Suprapubic skin (tissue), 4 donors: Measurements from ENCODE around the gene TBC1D2B. TPM values are rescaled to one million over a fixed set of nuclear protein-coding genes. Genes with fewer than 3 reads are reported as not detected.
A peak's percentile ranks its signal among the peaks of the same experiment; 100 is the strongest.

Source experiments
- DNase-seq, 2 donors: peaks; one replicate each; pipeline ENCODE4 v3.0.0-alpha.2; 2019; ENCODE audit warnings: low spot score in 2 of 2
- H3K27ac ChIP-seq: fragments of 200-600 bp; sonication (generic); one replicate; pipeline ENCODE4 v1.5.1; 2019
- H3K27me3 ChIP-seq: fragments of 200-600 bp; sonication (generic); one replicate; pipeline ENCODE4 v1.5.1; 2019
- H3K36me3 ChIP-seq: fragments of 200-600 bp; sonication (generic); one replicate; pipeline ENCODE4 v1.5.1; 2019
- H3K4me1 ChIP-seq: fragments of 200-600 bp; sonication (generic); one replicate; pipeline ENCODE4 v1.5.1; 2019
- H3K4me3 ChIP-seq: fragments of 200-600 bp; sonication (generic); one replicate; pipeline ENCODE4 v1.5.1; 2019; ENCODE audit warnings: mild to moderate bottlenecking
- H3K9me3 ChIP-seq: fragments of 200-600 bp; sonication (generic); one replicate; pipeline ENCODE4 v1.5.1; 2019
- EP300 ChIP-seq: sonication (generic); formaldehyde crosslinking; IDR thresholded peaks from one replicate; pipeline ENCODE4 v1.6.1; 2017; ENCODE audit warnings: antibody characterized with exemption
- POLR2A ChIP-seq, 2 donors: fragments of 450-650 bp; IDR thresholded peaks; one replicate each; pipeline ENCODE4 v1.6.1; 2017; ENCODE audit warnings: antibody characterized with exemption in 2 of 2, mild to moderate bottlenecking in 2 of 2, moderate library complexity in 2 of 2
- POLR2AphosphoS5 ChIP-seq, 3 donors: sonication (generic); formaldehyde crosslinking; IDR thresholded peaks; one replicate each; pipeline ENCODE4 v1.6.1; 2017; ENCODE audit warnings: antibody characterized with exemption in 3 of 3
- WGBS: methylation state at CpG from one replicate; pipeline ENCODE4 v1.1.5; 2018; 5-methylcytosine and 5-hydroxymethylcytosine counted together
- total RNA-seq, 4 donors: library from RNA; depleted of rRNA; stranded (reverse); fragments of >200 nt; gene quantifications; one replicate each; pipeline ENCODE4 v1.1.0, GENCODE V29; 2016
- TF ChIP-seq, protein P1 (sequence below), 2 donors: fragments of 200-600 bp in 1 of 2; fragments of 450-650 bp in 1 of 2; sonication (generic) in 1 of 2; IDR thresholded peaks; one replicate each; pipeline ENCODE4 v1.5.1; 2016 to 2019; ENCODE audit warnings: antibody characterized with exemption in 2 of 2, mild to moderate bottlenecking in 1 of 2, moderate library complexity in 1 of 2

The TBC1D2B gene
- total RNA-seq, 4 donors from 2014 or later: 27.9 to 126 (median 41.5) TPM

DNA sequence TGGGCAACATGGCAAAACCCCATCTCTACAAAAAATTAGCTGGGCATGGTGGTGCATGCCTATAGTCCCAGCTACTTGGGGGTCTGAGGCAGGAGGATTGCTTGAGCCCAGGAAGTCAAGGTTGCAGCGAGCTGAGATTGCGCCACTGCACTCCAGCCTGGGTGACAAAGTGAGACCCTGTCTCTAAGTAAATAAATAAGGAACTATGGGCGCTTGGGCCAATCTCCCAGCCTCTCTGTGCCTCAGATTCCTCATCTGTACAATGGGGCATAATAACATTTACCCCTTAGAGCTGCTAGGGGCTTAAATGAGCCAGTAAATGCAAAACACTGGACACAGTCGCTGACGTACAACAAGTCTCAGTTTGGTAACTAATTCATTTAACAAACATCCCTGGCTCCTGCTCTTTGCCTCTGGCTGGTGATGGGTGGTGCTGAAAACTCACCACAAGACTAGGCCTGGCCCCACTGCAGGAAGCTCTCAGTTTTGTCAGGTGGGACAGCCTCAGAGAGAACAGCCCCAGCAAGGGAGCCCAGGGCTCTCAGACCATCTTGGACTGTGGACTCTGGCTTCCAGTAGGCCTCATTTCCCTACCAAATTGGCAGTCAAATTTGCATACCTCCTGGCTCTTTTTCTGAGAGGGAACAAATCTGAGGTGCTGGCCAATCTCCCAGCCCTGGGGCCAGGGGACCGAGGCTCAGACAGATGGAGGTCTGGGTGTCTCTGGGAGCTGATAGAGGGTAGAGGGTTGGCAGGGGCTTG, 6.4 kb upstream of the TBC1D2B start:
- Histone ChIP-seq H3K36me3 (no peaks in the 10 kb centered on the region), H3K4me3 (no peak overlapping the region), H3K27ac (no peak overlapping the region), H3K9me3 (no peaks in the 10 kb centered on the region), H3K27me3 (no peaks in the 10 kb centered on the region), H3K4me1 (peaks cover 14% of the 10 kb centered on the region)
- DNase-seq: peak in 1 of 2 donors; percentile 41
- WGBS: 93% methylated on average over 5 of the region's 6 CpGs
- TF ChIP-seq POLR2A (IDR thresholded peaks at IDR 0.05): no peak
- TF ChIP-seq, protein P1, sequence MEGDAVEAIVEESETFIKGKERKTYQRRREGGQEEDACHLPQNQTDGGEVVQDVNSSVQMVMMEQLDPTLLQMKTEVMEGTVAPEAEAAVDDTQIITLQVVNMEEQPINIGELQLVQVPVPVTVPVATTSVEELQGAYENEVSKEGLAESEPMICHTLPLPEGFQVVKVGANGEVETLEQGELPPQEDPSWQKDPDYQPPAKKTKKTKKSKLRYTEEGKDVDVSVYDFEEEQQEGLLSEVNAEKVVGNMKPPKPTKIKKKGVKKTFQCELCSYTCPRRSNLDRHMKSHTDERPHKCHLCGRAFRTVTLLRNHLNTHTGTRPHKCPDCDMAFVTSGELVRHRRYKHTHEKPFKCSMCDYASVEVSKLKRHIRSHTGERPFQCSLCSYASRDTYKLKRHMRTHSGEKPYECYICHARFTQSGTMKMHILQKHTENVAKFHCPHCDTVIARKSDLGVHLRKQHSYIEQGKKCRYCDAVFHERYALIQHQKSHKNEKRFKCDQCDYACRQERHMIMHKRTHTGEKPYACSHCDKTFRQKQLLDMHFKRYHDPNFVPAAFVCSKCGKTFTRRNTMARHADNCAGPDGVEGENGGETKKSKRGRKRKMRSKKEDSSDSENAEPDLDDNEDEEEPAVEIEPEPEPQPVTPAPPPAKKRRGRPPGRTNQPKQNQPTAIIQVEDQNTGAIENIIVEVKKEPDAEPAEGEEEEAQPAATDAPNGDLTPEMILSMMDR (IDR thresholded peaks at IDR 0.05): no peak
- TF ChIP-seq POLR2AphosphoS5 (IDR thresholded peaks at IDR 0.05): no peak
- no peak for TF ChIP-seq EP300

DNA sequence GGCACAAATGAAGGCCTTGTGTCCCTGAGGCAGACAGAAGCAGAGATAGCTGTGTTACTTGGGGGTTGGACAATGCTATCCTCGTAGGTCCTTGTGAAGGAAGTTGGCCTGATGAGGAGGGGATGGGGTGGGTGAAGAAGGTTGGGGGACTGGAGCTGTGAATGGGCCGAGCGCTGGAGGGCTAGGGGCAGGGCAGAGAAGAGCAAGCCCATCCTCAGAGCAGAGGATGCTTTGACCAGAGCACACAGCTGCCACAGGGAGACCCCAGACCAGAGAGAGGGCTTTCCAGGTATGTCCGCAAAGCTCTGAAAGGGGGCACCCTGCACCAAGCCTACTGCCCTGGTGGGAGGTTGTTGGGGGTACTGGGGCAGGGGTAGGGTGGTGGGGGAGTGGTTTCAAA, 5.7 kb upstream of the TBC1D2B start:
- no peak overlapping the region for H3K27ac ChIP-seq
- peaks cover 14% of the 10 kb centered on the region for H3K4me1 ChIP-seq
- TF ChIP-seq, protein P1 (IDR thresholded peaks at IDR 0.05): no peak
- TF ChIP-seq POLR2AphosphoS5 (IDR thresholded peaks at IDR 0.05) (no peak), POLR2A (IDR thresholded peaks at IDR 0.05) (no peak)
- DNase-seq: peak in 1 of 2 donors; percentile 44
- WGBS: 98% methylated on average over 4 of the region's 4 CpGs
- no peaks in the 10 kb centered on the region for H3K27me3 ChIP-seq
- no peaks in the 10 kb centered on the region for H3K9me3 ChIP-seq
- no peaks in the 10 kb centered on the region for H3K36me3 ChIP-seq
- no peak overlapping the region for H3K4me3 ChIP-seq

DNA sequence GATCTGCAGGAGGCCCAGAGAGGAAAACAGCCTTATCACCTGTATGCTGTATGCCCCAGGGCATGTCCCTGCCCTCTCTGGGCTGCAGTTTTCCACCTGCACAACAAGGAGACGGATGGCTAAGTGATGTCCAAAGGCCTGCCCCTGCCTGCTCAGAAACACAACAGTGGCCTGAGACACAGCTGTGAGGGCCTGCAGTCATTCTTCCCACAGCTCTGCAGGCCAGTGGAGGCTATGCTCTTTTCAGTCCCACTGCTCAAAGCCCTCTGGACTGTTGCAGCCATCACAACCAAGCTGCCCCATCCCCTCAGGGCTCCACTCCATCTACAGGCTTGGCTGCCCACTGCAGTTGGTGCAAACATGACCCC, 5.2 kb upstream of the TBC1D2B start:
- WGBS: 100% methylated on average over 1 of the region's 1 CpG
- DNase-seq: peak in 1 of 2 donors; percentile 54
- Histone ChIP-seq H3K27me3 (no peaks in the 10 kb centered on the region), H3K4me3 (no peak overlapping the region), H3K4me1 (peaks cover 18% of the 10 kb centered on the region), H3K27ac (no peak overlapping the region), H3K9me3 (no peaks in the 10 kb centered on the region), H3K36me3 (no peaks in the 10 kb centered on the region)
- no peak for TF ChIP-seq POLR2AphosphoS5 (IDR thresholded peaks at IDR 0.05)
- TF ChIP-seq, protein P1 (IDR thresholded peaks at IDR 0.05): no peak
- TF ChIP-seq EP300: no peak
- no peak for TF ChIP-seq POLR2A (IDR thresholded peaks at IDR 0.05)

DNA sequence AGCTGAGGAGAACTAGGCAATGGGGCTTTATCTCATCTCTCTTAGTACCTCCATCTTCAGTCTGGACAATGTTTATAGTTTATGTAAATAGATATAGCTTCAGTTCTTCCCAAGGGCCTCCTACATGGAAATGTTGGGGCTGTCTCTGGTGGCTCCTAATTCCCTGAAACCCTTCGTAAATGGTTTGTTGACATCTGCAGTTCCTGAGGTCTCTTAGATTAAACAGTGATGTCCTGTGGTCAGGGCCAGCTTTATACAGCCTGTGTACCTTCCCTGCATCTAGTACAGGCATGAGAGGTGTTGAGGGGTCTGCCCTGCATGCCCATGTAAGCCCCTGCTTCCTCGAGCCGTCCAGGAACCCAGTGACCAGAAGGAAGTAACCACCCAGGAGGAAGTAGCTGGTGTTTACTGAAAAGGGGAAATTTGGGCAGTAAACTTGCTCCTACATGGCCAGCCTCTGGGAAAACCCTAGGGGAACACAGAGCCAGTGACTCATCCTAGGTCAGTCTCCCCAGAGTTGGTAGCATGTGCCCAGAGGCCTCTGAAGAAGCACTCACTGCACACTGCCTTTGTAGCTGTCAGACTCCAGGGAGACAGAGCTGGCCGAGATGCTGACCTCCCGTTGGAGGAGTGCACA, 4.7 kb upstream of the TBC1D2B start:
- Histone ChIP-seq H3K36me3 (no peaks in the 10 kb centered on the region), H3K27me3 (no peaks in the 10 kb centered on the region), H3K4me1 (peaks cover 19% of the 10 kb centered on the region), H3K9me3 (no peaks in the 10 kb centered on the region), H3K27ac (no peak overlapping the region), H3K4me3 (no peak overlapping the region)
- DNase-seq: peak in 1 of 2 donors; percentile 49
- WGBS: 74% methylated on average over 5 of the region's 5 CpGs
- TF ChIP-seq POLR2AphosphoS5 (IDR thresholded peaks at IDR 0.05) (no peak), POLR2A (IDR thresholded peaks at IDR 0.05) (no peak), EP300 (no peak)
- TF ChIP-seq, protein P1 (IDR thresholded peaks at IDR 0.05): no peak

DNA sequence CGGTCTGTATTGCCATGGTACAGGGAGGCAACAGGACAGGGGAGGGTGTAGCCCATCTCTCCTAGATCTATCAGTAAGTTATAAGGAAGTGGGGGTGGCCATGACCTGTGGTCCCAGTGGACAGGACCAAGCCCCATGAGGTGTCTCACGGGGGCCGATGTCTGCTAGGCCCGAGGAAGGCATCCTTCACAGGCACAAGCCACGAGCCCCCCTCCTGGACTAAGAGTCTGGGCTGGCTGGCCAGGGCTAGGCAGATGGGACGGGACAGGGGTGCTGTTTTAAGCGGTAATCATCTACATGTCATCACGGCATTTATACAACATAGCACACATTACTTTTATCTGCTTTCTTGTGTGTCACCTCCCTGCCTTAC, 2.6 kb upstream of the TBC1D2B start:
- 93% methylated on average over 8 of the region's 8 CpGs for WGBS
- peak in 1 of 2 donors; percentile 57 for DNase-seq
- no peak for TF ChIP-seq EP300
- TF ChIP-seq POLR2AphosphoS5 (IDR thresholded peaks at IDR 0.05): no peak
- TF ChIP-seq, protein P1 (IDR thresholded peaks at IDR 0.05): no peak
- TF ChIP-seq POLR2A (IDR thresholded peaks at IDR 0.05): no peak
- H3K27ac ChIP-seq: no peak overlapping the region
- H3K27me3 ChIP-seq: no peaks in the 10 kb centered on the region
- peaks cover 39% of the 10 kb centered on the region for H3K4me1 ChIP-seq
- H3K9me3 ChIP-seq: no peaks in the 10 kb centered on the region
- H3K36me3 ChIP-seq: no peaks in the 10 kb centered on the region
- H3K4me3 ChIP-seq: no peak overlapping the region
